Tibial artery (tissue), 4 donors: ENCODE data around the gene PDIA6.

ENCODE experiments used
- DNase-seq, 2 donors: peaks; one replicate each; pipeline ENCODE4 v3.0.0-alpha.2; 2019
- H3K27ac ChIP-seq, 2 donors: fragments of 200-600 bp; sonication (generic) in 1 of 2; 1 replicate in 1 of 2; 2 replicates in 1 of 2; pipeline ENCODE4 v1.5.1; 2018 to 2019; ENCODE audit warnings: mild to moderate bottlenecking in 1 of 2
- H3K27me3 ChIP-seq, 2 donors: fragments of 200-600 bp; sonication (generic) in 1 of 2; one replicate each; pipeline versions ENCODE4 v1.5.1 to v1.6.0; 2016 to 2019
- H3K36me3 ChIP-seq, 3 donors: fragments of 200-600 bp; sonication (generic) in 2 of 3; one replicate each; pipeline ENCODE4 v1.5.1; 2016 to 2019; ENCODE audit warnings: mild to moderate bottlenecking in 2 of 3
- H3K4me1 ChIP-seq, 4 donors: fragments of 200-600 bp; sonication (generic) in 2 of 4; 1 replicate in 3 of 4; 2 replicates in 1 of 4; pipeline ENCODE4 v1.5.1; 2016 to 2019
- H3K4me3 ChIP-seq, 2 donors: fragments of 200-600 bp; sonication (generic) in 1 of 2; 1 replicate in 1 of 2; 2 replicates in 1 of 2; pipeline ENCODE4 v1.5.1; 2018 to 2019; ENCODE audit warnings: mild to moderate bottlenecking in 2 of 2
- H3K9me3 ChIP-seq, 3 donors: fragments of 200-600 bp; sonication (generic) in 1 of 3; one replicate each; pipeline ENCODE4 v1.5.1; 2016 to 2019
- intact Hi-C: fragments of 100-400 bp; cut with DNase I; formaldehyde crosslinking; loops from one replicate; pipeline ENCODE4 v1.15.0; 2023; ENCODE audit warnings: low total_unique reads
- TF ChIP-seq, protein P1 (sequence below), 2 experiments: fragments of 200-600 bp in 1 of 2; fragments of 450-650 bp in 1 of 2; IDR thresholded peaks; one replicate each; pipeline ENCODE4 v1.5.1; 2017 to 2019; ENCODE audit warnings: antibody characterized with exemption in 2 of 2, mild to moderate bottlenecking in 1 of 2, moderate library complexity in 1 of 2

The PDIA6 gene

DNA sequence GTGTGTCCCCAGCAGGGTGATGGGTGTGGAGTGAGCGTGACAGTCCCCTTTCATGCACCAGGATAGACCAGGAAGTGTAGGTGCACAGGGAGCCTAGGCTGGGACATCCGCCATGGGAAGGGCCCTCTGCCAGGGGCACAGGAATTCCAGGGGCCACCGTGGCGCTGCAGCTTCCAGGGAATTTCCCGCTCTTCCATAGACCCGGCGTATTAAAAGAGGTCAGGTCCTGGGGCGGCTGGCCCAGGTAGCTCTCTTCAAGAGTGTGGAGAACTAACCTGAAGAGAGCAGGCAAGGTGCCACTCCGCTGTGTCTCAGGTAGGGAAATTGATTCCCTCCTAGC, 49.2 kb downstream of the PDIA6 start:
- Histone ChIP-seq H3K4me3 (no peak overlapping the region), H3K27me3 (peaks cover 0 to 16% of the 10 kb centered on the region in 2 donors), H3K4me1 (no peaks in the 10 kb centered on the region), H3K36me3 (no peaks in the 10 kb centered on the region), H3K27ac (no peak overlapping the region), H3K9me3 (no peaks in the 10 kb centered on the region)
- TF ChIP-seq, protein P1, sequence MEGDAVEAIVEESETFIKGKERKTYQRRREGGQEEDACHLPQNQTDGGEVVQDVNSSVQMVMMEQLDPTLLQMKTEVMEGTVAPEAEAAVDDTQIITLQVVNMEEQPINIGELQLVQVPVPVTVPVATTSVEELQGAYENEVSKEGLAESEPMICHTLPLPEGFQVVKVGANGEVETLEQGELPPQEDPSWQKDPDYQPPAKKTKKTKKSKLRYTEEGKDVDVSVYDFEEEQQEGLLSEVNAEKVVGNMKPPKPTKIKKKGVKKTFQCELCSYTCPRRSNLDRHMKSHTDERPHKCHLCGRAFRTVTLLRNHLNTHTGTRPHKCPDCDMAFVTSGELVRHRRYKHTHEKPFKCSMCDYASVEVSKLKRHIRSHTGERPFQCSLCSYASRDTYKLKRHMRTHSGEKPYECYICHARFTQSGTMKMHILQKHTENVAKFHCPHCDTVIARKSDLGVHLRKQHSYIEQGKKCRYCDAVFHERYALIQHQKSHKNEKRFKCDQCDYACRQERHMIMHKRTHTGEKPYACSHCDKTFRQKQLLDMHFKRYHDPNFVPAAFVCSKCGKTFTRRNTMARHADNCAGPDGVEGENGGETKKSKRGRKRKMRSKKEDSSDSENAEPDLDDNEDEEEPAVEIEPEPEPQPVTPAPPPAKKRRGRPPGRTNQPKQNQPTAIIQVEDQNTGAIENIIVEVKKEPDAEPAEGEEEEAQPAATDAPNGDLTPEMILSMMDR (IDR thresholded peaks at IDR 0.05) = no peak
- intact Hi-C loops = no loop called here
- no peak for DNase-seq

DNA sequence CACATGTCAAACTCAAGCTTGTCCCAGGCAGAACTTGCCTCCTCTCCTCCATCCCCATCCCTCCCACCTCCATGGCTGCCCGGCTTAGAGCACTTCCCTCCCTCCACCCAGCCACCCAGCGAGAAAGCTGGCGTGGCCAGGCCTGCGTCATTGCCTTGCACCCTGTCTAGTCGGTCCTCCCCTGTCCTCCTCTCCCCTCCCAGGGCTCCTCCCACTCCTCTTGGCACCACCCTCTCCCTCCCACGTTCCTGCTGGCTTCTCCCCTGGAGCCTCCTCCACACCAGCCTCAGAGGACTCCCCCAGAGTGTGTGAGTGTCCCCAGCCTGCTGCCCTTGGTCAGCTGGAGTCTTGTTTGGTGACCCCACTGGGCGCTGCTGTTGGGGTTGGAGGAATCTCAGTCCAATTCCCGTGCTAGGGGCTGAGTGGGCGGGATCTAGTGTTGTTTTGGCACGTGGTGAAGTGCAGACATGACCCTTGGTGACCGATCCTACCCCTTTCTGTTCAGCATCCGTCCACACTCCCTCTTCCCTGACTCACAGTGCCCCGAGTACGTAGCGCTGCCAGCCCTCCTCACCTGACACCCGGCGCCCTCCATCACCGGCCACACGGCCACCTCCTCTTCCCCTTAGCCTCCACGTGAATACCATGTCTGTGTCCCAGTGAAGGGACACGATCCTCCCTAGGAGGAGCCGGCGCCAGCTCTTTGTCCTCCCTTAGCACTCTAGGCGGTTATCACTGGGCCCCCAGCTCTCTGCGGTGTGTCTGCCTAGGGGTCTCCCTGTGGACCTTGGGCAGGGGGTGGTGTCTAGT, 49.7 kb downstream of the PDIA6 start:
- Histone ChIP-seq H3K9me3 (no peaks in the 10 kb centered on the region), H3K27ac (no peak overlapping the region), H3K27me3 (peaks cover 0 to 16% of the 10 kb centered on the region in 2 donors), H3K4me1 (no peaks in the 10 kb centered on the region), H3K36me3 (no peaks in the 10 kb centered on the region), H3K4me3 (no peak overlapping the region)
- no peak for DNase-seq
- intact Hi-C loops = no loop called here
- TF ChIP-seq, protein P1 (IDR thresholded peaks at IDR 0.05) = no peak

DNA sequence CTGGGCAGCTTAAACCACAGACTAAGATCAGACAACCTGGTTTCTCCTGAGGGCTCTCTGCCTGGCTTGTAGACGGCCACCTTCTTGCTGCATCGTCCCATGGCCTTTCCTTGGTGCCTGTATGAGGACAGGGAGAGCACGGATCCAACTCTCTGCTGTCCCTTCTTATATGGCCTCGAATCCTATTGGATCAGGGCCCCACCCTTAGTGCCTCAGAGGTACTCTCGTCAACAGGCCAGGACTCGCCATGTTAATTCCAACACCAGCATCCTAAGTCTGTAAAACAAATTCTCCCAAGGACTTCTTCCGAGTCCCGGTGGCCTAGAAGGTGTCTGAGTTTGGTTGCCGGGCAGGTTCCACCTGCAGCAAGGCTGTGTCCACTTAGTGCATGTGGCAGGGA, 51.0 kb downstream of the PDIA6 start:
- TF ChIP-seq, protein P1 (IDR thresholded peaks at IDR 0.05) = no peak
- no peaks in the 10 kb centered on the region for H3K4me1 ChIP-seq
- intact Hi-C loops = no loop called here
- DNase-seq = no peak
- no peak overlapping the region for H3K4me3 ChIP-seq
- no peak overlapping the region for H3K27ac ChIP-seq
- no peaks in the 10 kb centered on the region for H3K36me3 ChIP-seq
- H3K9me3 ChIP-seq = no peaks in the 10 kb centered on the region
- H3K27me3 ChIP-seq = peaks cover 0 to 16% of the 10 kb centered on the region in 2 donors

DNA sequence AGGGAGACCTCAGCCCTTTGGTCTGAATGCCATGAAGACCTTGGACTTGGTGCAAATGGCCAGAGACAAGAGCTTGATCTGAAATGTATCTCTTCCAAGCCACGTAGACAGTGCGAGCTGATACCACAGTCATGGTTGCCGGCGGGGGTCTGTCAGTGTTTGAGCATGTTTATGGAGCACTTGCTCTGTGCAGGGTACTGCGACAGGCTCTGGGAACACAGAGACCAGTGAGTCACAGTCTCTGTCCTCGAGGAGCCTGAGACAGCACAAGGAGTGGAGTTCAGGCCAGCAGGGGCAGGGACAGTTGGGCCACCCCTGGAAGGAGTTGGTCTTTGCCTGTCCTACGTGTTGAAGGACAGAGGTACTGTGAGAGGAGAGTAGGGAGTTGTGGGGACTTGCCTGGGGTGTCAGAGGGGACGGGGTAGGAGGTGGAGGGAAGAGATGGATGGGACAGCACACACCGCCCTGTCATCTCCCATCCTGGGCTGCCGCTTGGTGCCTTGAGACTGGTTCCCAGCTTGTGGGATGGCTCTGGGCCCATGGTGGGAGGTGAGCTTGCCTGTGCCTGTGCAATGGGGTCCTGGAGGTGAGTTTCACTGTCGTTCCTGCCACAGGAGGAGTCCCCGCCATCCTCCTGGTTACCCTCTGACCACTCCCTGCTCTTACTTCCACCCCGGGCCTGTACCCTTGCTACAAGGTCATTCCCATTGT, 51.6 kb downstream of the PDIA6 start:
- Histone ChIP-seq H3K4me1 (no peaks in the 10 kb centered on the region), H3K9me3 (no peaks in the 10 kb centered on the region), H3K4me3 (no peak overlapping the region), H3K36me3 (no peaks in the 10 kb centered on the region), H3K27ac (no peak overlapping the region), H3K27me3 (peaks cover 0 to 16% of the 10 kb centered on the region in 2 donors)
- TF ChIP-seq, protein P1 (IDR thresholded peaks at IDR 0.05) = no peak
- intact Hi-C loops = no loop called here
- no peak for DNase-seq

DNA sequence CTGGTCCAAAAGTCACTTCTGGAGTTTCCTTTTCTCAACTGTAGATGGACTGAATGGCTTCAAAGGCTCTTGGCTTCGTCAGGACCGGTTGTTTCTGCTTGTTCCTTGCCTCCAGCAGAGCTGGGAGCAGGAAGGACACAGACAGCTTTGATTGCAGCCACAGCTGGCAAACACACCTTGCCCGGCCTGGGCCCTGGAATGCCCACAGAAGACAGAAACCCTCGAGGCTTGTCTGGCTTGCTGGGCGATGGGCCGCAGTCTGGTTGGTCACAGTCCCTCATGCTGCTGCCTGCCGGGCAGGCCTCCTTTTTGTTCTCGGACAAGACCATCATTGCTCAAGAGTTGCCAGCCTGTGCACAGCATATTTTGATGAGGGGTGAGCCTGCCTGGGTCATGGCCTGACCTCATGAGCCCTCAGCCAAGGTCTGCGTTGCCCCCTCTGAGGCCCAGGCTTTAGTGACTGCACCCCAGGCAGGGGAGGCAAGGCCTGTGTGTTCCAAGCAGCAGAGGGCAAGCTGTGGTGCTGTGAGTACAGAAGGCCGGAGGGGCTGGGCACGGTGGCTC, 53.4 kb downstream of the PDIA6 start:
- no peak for DNase-seq
- H3K4me1 ChIP-seq = no peaks in the 10 kb centered on the region
- H3K27me3 ChIP-seq = peaks cover 0 to 13% of the 10 kb centered on the region in 2 donors
- no peaks in the 10 kb centered on the region for H3K36me3 ChIP-seq
- no peak overlapping the region for H3K27ac ChIP-seq
- no peaks in the 10 kb centered on the region for H3K9me3 ChIP-seq
- intact Hi-C loops = no loop called here
- H3K4me3 ChIP-seq = no peak overlapping the region
- TF ChIP-seq, protein P1 (IDR thresholded peaks at IDR 0.05) = no peak
